HepG2 (cell line): Measurements from ENCODE around the gene UBC. TPM values are rescaled to one million over a fixed set of nuclear protein-coding genes. Genes with fewer than 3 reads are reported as not detected.
A peak's percentile ranks its signal among the peaks of the same experiment; 100 is the strongest.

Source experiments
- AHDC1 ChIP-seq: sonication (generic); formaldehyde crosslinking; IDR thresholded peaks from 2 replicates; pipeline ENCODE4 v1.5.1; 2020; ENCODE audit warnings: mild to moderate bottlenecking, missing genetic modification reagents, borderline replicate concordance
- BCL6 ChIP-seq: IDR thresholded peaks from 2 replicates; pipeline ENCODE4 v1.6.1; 2016; ENCODE audit warnings: missing genetic modification reagents, missing compliant biosample characterization
- ETV6 ChIP-seq: sonication (generic); formaldehyde crosslinking; conservative IDR thresholded peaks from 2 replicates; pipeline ENCODE4 v1.4.0; 2020; ENCODE audit warnings: missing genetic modification reagents
- FOXA1 ChIP-seq, 2 experiments: fragments of 450-650 bp in 1 of 2; sonication (generic) in 1 of 2; formaldehyde crosslinking in 1 of 2; IDR thresholded peaks; 2 replicates each; pipeline versions ENCODE4 v1.4.0 to v1.6.1; 2016 to 2020; ENCODE audit warnings: missing genetic modification reagents in 1 of 2
- HHEX ChIP-seq: IDR thresholded peaks from 2 replicates; pipeline ENCODE4 v1.6.1; 2016; ENCODE audit warnings: control low read depth
- JUN ChIP-seq: sonication (generic); formaldehyde crosslinking; IDR thresholded peaks from 2 replicates; pipeline ENCODE4 v1.4.0; 2020; ENCODE audit warnings: mild to moderate bottlenecking, missing genetic modification reagents
- JUND ChIP-seq: sonication (generic); formaldehyde crosslinking; IDR thresholded peaks from 2 replicates; pipeline ENCODE4 v1.8.0; 2022; ENCODE audit warnings: mild to moderate bottlenecking, missing genetic modification reagents
- SALL2 ChIP-seq: sonication (generic); formaldehyde crosslinking; IDR thresholded peaks from 2 replicates; pipeline ENCODE4 v1.8.1; 2023; ENCODE audit warnings: mild to moderate bottlenecking, missing genetic modification reagents, inconsistent platforms
- SAP130 ChIP-seq: IDR thresholded peaks from 2 replicates; pipeline ENCODE4 v1.6.1; 2016; ENCODE audit warnings: low read depth
- SETDB1 ChIP-seq: sonication (generic); formaldehyde crosslinking; IDR thresholded peaks from 2 replicates; pipeline ENCODE4 v1.5.1; 2020; ENCODE audit warnings: missing genetic modification reagents, mild to moderate bottlenecking, borderline replicate concordance
- TBP ChIP-seq: sonication (generic); formaldehyde crosslinking; IDR thresholded peaks from 2 replicates; pipeline ENCODE4 v1.5.0; 2020; ENCODE audit warnings: missing genetic modification reagents
- TOPORS ChIP-seq: sonication (generic); formaldehyde crosslinking; IDR thresholded peaks from 2 replicates; pipeline ENCODE4 v1.8.0; 2023; ENCODE audit warnings: mild to moderate bottlenecking, missing genetic modification reagents
- TRAFD1 ChIP-seq: sonication (generic); formaldehyde crosslinking; IDR thresholded peaks from 2 replicates; pipeline ENCODE4 v1.5.1; 2020; ENCODE audit warnings: missing genetic modification reagents, mild to moderate bottlenecking, borderline replicate concordance
- ZNF251 ChIP-seq: sonication (generic); formaldehyde crosslinking; IDR thresholded peaks from 2 replicates; pipeline ENCODE4 v1.9.0; 2021; ENCODE audit warnings: mild to moderate bottlenecking, missing genetic modification reagents
- ZNF30 ChIP-seq: sonication (generic); formaldehyde crosslinking; IDR thresholded peaks from 2 replicates; pipeline ENCODE4 v1.5.0; 2020; ENCODE audit warnings: mild to moderate bottlenecking, missing genetic modification reagents
- ZNF354B ChIP-seq: sonication (generic); formaldehyde crosslinking; IDR thresholded peaks from 2 replicates; pipeline ENCODE4 v1.8.0; 2022; ENCODE audit warnings: mild to moderate bottlenecking, missing genetic modification reagents
- ZNF430 ChIP-seq: sonication (generic); formaldehyde crosslinking; IDR thresholded peaks from 2 replicates; pipeline ENCODE4 v1.9.0; 2021; ENCODE audit warnings: mild to moderate bottlenecking, missing genetic modification reagents
- ZNF567 ChIP-seq: sonication (generic); formaldehyde crosslinking; IDR thresholded peaks from 2 replicates; pipeline ENCODE4 v1.8.1; 2023; ENCODE audit warnings: mild to moderate bottlenecking, missing genetic modification reagents, borderline replicate concordance
- ZNF589 ChIP-seq: sonication (generic); formaldehyde crosslinking; conservative IDR thresholded peaks from 2 replicates; pipeline ENCODE4 v1.8.0; 2022; ENCODE audit warnings: mild to moderate bottlenecking, moderate library complexity, missing genetic modification reagents
- ZNF704 ChIP-seq: sonication (generic); formaldehyde crosslinking; IDR thresholded peaks from 2 replicates; pipeline ENCODE4 v1.8.1; 2023; ENCODE audit warnings: mild to moderate bottlenecking, inconsistent platforms, moderate library complexity, missing genetic modification reagents, borderline replicate concordance
- ZNF776 ChIP-seq: sonication (generic); formaldehyde crosslinking; IDR thresholded peaks from 2 replicates; pipeline ENCODE4 v1.4.0; 2020; ENCODE audit warnings: mild to moderate bottlenecking, missing genetic modification reagents
- ZNF782 ChIP-seq: sonication (generic); formaldehyde crosslinking; IDR thresholded peaks from 2 replicates; pipeline ENCODE4 v1.4.0; 2020; ENCODE audit warnings: missing genetic modification reagents, mild to moderate bottlenecking, borderline replicate concordance
- polyA plus RNA-seq, 8 experiments: library from polyadenylated mRNA; depleted of rRNA in 3 of 8; stranded (reverse) in 7 of 8; unstranded in 1 of 8; fragments of >200 nt; fragmentation: Illumina TruSeq in 4 of 8; extraction: Trizol in 4 of 8; gene quantifications; 2 replicates each; pipeline versions ENCODE4 v1.2.1 to v1.2.3, GENCODE V29; 2011 to 2016; ENCODE audit warnings: low read depth in 4 of 8, missing spikeins in 1 of 8, mixed read lengths in 1 of 8; ENCODE audit not compliant: insufficient read depth in 1 of 8
- total RNA-seq, 5 experiments: library from RNA; depleted of rRNA; stranded (reverse); fragments of >200 nt; fragmentation: Illumina TruSeq; extraction: Trizol; gene quantifications; 2 replicates each; pipeline ENCODE4 v1.2.3, GENCODE V29; 2016; ENCODE audit warnings: low read depth in 1 of 5

UBC gene
- total and polyA plus RNA-seq, 2 of the 13 experiments (the other 11 are each of a cell fraction or from before 2014, with no cell fraction given) = 805 to 1,432 TPM

DNA sequence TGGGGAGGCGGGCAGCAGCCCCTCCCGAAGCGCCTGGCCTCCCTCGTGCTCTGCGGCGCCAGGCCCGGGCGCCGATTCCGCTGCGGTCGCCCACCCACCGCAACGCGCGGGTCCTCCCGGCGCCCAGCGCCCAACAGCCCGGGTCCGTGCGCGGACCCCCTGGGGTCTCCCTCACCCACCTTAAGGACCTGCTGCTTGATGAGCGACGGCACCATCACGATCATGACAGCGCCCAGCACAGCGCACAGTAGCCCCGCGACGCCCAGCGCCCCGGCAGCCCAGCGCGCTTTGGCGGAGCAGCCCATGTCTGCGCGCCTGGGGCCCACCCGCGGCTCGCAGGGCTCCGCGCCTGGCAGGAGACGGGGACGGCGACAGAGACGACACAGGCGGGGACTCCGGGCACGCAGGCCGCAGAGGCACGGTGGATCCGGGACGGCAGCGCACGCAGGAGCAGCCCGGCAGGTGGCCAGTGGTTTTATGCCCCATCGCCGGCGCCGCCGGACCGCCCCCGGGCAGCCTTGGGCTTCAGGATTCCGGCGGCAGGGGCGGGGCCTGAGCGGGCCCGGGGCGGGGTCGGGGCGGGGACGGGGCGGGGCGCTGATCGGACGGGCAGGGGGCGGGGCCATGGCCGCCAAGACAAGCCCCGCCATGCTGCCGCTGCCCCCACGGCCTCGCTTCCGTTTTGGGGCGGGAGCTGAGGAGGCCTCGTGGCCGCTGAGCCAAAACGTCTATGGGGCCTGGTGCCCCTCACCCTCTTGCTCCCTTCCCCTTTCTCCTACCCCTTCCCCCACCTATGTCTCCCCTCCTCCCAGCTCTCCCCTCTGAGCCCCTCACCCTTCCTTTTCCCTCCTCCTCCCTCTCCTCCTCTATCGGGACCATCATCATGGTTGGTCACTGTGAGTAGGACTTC lies 50.8 kb downstream of the UBC start, which contains the start of gene SCARB1 (continued):
- peak; percentile 44; the same call in 1 of the 2 replicates for TF ChIP-seq ZNF782 (CRISPR knock-in tag)
- peak; percentile 59 for TF ChIP-seq BCL6 (CRISPR knock-in tag)
- no peak for TF ChIP-seq ZNF30 (CRISPR knock-in tag)
- no peak for TF ChIP-seq ZNF354B
- no peak for TF ChIP-seq TOPORS (CRISPR knock-in tag)
- TF ChIP-seq ZNF567 (CRISPR knock-in tag) = peak; percentile 89
- no peak for TF ChIP-seq ZNF251 (CRISPR knock-in tag)
- TF ChIP-seq HHEX (CRISPR knock-in tag) = no peak
- TF ChIP-seq ZNF589 = peak; percentile 62; the same call in 1 of the 2 replicates
- peak; percentile 85 for TF ChIP-seq ZNF776 (CRISPR knock-in tag)
- TF ChIP-seq ZNF704 (CRISPR knock-in tag) = peak; percentile 75; the same call in 1 of the 2 replicates
- TF ChIP-seq AHDC1 (CRISPR knock-in tag) = no peak
- TF ChIP-seq FOXA1 (IDR thresholded peaks at IDR 0.05) = no peak
- TF ChIP-seq FOXA1 (CRISPR knock-in tag; IDR thresholded peaks at IDR 0.05) = peak; percentile 31; the same call in 1 of the 2 replicates
- TF ChIP-seq JUND (CRISPR knock-in tag) = peak; percentile 51; the same call in 1 of the 2 replicates
- no peak for TF ChIP-seq SETDB1 (CRISPR knock-in tag)
- TF ChIP-seq TBP (CRISPR knock-in tag) = no peak
- TF ChIP-seq SAP130 (CRISPR knock-in tag) = peak; percentile 80
- TF ChIP-seq ETV6 (CRISPR knock-in tag) = 0 out of 2 replicates have a peak, but pooled peaks have one; percentile 43
- TF ChIP-seq TRAFD1 (CRISPR knock-in tag) = no peak
- TF ChIP-seq ZNF430 (CRISPR knock-in tag) = peak; percentile 70
- TF ChIP-seq JUN (CRISPR knock-in tag) = no peak
- TF ChIP-seq SALL2 (CRISPR knock-in tag) = peak; percentile 81
